Panc1 (cell line): ENCODE measurements around the gene VWF. TPM values are rescaled to one million over a fixed set of nuclear protein-coding genes. Genes with fewer than 3 reads are reported as not detected.

Experiments used
- ATAC-seq: fragments of 200-7000 bp; cut with Tn5 transposase; 2 replicates; pipeline ENCODE4 v1.9.1; 2020; ENCODE audit warnings: mild to moderate bottlenecking, moderate library complexity
- BruUV-seq: library from RNA; stranded (reverse); fragments of 400-500 nt; replicated peaks from 2 replicates; lab custom pipeline; 2021; lab: Mats Ljungman, UMichigan
- CTCF ChIA-PET: fragments of 300-600 bp; sonication (Branson Sonifier 250); formaldehyde crosslinking; loops from one replicate; lab custom pipeline; 2022; ENCODE audit warnings: antibody characterized with exemption; lab: Charles Lee
- POLR2A ChIA-PET: fragments of 300-600 bp; sonication (Branson Sonifier 250); formaldehyde crosslinking; loops from one replicate; lab custom pipeline; 2022; ENCODE audit warnings: antibody characterized with exemption; lab: Charles Lee
- DNase-seq: peaks from one replicate; pipeline ENCODE4 v3.0.0-alpha.2; 2010; ENCODE audit warnings: low read depth, low spot score
- H3K27ac ChIP-seq: 2 replicates; pipeline ENCODE4 v1.5.1; 2011; ENCODE audit warnings: mild to moderate bottlenecking, low read length, inconsistent platforms
- H3K27me3 ChIP-seq: fragments of 200-500 bp; sonication (Bioruptor generic); 2 replicates; pipeline ENCODE4 v1.6.0; 2014; ENCODE audit warnings: low read length, inconsistent platforms; ENCODE audit not compliant: control insufficient read depth, insufficient read depth
- H3K36me3 ChIP-seq: fragments of 200-500 bp; sonication (Bioruptor generic); 2 replicates; pipeline ENCODE4 v1.5.1; 2014; ENCODE audit warnings: inconsistent platforms, mild to moderate bottlenecking, low read length, moderate library complexity; ENCODE audit not compliant: control insufficient read depth, insufficient read depth
- H3K4me1 ChIP-seq: 2 replicates; pipeline ENCODE4 v1.5.1; 2011; ENCODE audit warnings: inconsistent platforms, mild to moderate bottlenecking, low read length, moderate library complexity; ENCODE audit not compliant: control insufficient read depth, insufficient read depth
- H3K4me3 ChIP-seq, 2 experiments: 2 replicates each; pipeline ENCODE4 v1.5.1; 2011 to 2012; ENCODE audit warnings: low read depth in 2 of 2, low read length in 2 of 2, mild to moderate bottlenecking in 2 of 2, inconsistent platforms in 1 of 2, moderate library complexity in 1 of 2
- H3K9me3 ChIP-seq: fragments of 200-500 bp; sonication (Bioruptor generic); 2 replicates; pipeline ENCODE4 v1.5.1; 2014; ENCODE audit warnings: low read depth, mild to moderate bottlenecking, inconsistent platforms, low read length, moderate library complexity; ENCODE audit not compliant: control insufficient read depth, insufficient read depth
- POLR2AphosphoS5 ChIP-seq: IDR thresholded peaks from 2 replicates; pipeline ENCODE4 v1.6.1; 2012; ENCODE audit warnings: mild to moderate bottlenecking, low read depth, low read length, moderate library complexity
- SIN3A ChIP-seq: IDR thresholded peaks from 2 replicates; pipeline ENCODE4 v1.6.1; 2012; ENCODE audit warnings: low read depth, mild to moderate bottlenecking, low read length, moderate library complexity, borderline replicate concordance; ENCODE audit not compliant: insufficient read depth
- TCF7L2 ChIP-seq: IDR thresholded peaks from 2 replicates; pipeline ENCODE4 v1.6.1; 2011; ENCODE audit warnings: mild to moderate bottlenecking, low read depth, low read length, inconsistent platforms
- in situ Hi-C: cut with HindIII; loops from 2 replicates; pipeline ENCODE4 v1.10.0; 2016; ENCODE audit warnings: low sequenced_read_pairs, low pct_unique_long_range_greater_than_20kb
- intact Hi-C: fragments of 100-400 bp; cut with micrococcal nuclease; formaldehyde crosslinking; loops from one replicate; pipeline ENCODE4 v1.10.0; 2022; ENCODE audit not compliant: unreplicated experiment
- total RNA-seq: library from RNA; stranded (reverse); gene quantifications from one replicate; pipeline ENCODE4 v1.2.1, GENCODE V29; 2021; ENCODE audit not compliant: unreplicated experiment
- TF ChIP-seq, protein P1 (sequence below), 2 experiments: IDR thresholded peaks; 2 replicates each; pipeline ENCODE4 v1.6.1; 2011 to 2012; ENCODE audit warnings: low read depth in 2 of 2, control low read depth in 1 of 2, low read length in 1 of 2, mild to moderate bottlenecking in 1 of 2, moderate library complexity in 1 of 2; ENCODE audit not compliant: insufficient read depth in 1 of 2
- TF ChIP-seq, protein P2 (sequence below): fragments of 450-650 bp; IDR thresholded peaks from 2 replicates; pipeline ENCODE4 v1.5.1; 2017; ENCODE audit warnings: mild to moderate bottlenecking

VWF gene
- total RNA-seq, 1 experiment from 2014 or later = 0.31 TPM

DNA sequence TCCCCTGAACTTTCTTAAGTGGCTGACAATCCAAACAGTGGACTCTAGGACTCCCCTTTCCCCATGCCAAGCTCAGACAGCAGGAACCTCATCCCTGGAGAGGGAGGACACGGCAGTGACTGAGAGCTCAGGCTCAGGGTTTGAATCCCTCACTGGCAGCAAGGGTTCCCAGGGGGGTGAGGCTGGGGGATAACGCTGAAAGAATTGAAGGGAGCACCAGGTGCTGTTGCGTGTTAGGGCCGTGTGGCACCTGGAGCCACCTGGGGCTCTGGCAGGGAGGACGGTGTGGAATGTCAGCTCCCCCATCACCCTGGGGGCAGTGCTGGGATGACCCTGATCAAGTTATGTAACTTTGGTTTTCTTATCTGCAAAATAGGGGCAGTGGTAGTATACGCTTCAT, 219.5 kb downstream of the VWF start:
- intact Hi-C loops (no loop called here), in situ Hi-C loops (no loop called here)
- ChIA-PET POLR2A (no interaction called here), CTCF (no interaction called here)
- Histone ChIP-seq H3K9me3 (no peaks in the 10 kb centered on the region), H3K27me3 (no peaks in the 10 kb centered on the region; the same call in 1 of the 2 replicates), H3K4me1 (no peaks in the 10 kb centered on the region), H3K36me3 (no peaks in the 10 kb centered on the region), H3K4me3 (no peak overlapping the region), H3K27ac (no peak overlapping the region)
- TF ChIP-seq, protein P1, sequence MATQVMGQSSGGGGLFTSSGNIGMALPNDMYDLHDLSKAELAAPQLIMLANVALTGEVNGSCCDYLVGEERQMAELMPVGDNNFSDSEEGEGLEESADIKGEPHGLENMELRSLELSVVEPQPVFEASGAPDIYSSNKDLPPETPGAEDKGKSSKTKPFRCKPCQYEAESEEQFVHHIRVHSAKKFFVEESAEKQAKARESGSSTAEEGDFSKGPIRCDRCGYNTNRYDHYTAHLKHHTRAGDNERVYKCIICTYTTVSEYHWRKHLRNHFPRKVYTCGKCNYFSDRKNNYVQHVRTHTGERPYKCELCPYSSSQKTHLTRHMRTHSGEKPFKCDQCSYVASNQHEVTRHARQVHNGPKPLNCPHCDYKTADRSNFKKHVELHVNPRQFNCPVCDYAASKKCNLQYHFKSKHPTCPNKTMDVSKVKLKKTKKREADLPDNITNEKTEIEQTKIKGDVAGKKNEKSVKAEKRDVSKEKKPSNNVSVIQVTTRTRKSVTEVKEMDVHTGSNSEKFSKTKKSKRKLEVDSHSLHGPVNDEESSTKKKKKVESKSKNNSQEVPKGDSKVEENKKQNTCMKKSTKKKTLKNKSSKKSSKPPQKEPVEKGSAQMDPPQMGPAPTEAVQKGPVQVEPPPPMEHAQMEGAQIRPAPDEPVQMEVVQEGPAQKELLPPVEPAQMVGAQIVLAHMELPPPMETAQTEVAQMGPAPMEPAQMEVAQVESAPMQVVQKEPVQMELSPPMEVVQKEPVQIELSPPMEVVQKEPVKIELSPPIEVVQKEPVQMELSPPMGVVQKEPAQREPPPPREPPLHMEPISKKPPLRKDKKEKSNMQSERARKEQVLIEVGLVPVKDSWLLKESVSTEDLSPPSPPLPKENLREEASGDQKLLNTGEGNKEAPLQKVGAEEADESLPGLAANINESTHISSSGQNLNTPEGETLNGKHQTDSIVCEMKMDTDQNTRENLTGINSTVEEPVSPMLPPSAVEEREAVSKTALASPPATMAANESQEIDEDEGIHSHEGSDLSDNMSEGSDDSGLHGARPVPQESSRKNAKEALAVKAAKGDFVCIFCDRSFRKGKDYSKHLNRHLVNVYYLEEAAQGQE (IDR thresholded peaks at IDR 0.05; ENCODE audit: insufficient read depth in 1 of 2, low read depth in 2 of 2, low read length in 1 of 2) = no peak
- TF ChIP-seq TCF7L2 = no peak
- TF ChIP-seq SIN3A = no peak
- no peak for TF ChIP-seq POLR2AphosphoS5
- TF ChIP-seq, protein P2, sequence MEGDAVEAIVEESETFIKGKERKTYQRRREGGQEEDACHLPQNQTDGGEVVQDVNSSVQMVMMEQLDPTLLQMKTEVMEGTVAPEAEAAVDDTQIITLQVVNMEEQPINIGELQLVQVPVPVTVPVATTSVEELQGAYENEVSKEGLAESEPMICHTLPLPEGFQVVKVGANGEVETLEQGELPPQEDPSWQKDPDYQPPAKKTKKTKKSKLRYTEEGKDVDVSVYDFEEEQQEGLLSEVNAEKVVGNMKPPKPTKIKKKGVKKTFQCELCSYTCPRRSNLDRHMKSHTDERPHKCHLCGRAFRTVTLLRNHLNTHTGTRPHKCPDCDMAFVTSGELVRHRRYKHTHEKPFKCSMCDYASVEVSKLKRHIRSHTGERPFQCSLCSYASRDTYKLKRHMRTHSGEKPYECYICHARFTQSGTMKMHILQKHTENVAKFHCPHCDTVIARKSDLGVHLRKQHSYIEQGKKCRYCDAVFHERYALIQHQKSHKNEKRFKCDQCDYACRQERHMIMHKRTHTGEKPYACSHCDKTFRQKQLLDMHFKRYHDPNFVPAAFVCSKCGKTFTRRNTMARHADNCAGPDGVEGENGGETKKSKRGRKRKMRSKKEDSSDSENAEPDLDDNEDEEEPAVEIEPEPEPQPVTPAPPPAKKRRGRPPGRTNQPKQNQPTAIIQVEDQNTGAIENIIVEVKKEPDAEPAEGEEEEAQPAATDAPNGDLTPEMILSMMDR = no peak
- DNase-seq (no peak), ATAC-seq (no peak)
- no TSS peak for BruUV-seq

DNA sequence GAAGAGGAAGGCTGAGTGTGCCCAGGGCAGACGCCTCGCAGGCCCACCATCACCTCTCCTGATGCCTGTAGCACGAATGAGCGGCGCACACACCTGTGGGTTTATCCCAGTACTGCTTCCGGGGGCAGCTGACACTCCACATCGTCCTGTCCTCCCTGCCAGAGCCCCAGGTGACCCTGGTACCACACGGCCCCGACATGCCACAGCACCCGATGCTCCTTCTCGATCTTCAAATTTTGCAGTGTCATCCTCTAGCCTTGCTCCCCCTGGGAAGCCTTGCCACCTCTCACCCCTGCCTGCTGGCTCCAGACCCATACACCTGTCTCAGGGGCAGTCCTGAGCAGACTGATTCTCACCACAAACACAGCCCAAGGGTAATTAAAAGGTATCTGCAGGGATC, 220.0 kb downstream of the VWF start:
- ChIA-PET POLR2A (no interaction called here), CTCF (no interaction called here)
- Histone ChIP-seq H3K4me1 (no peaks in the 10 kb centered on the region), H3K27ac (no peak overlapping the region), H3K4me3 (no peak overlapping the region), H3K27me3 (no peaks in the 10 kb centered on the region; the same call in 1 of the 2 replicates), H3K9me3 (no peaks in the 10 kb centered on the region), H3K36me3 (no peaks in the 10 kb centered on the region)
- DNase-seq (no peak), ATAC-seq (no peak)
- TF ChIP-seq, protein P2 = no peak
- TF ChIP-seq SIN3A = no peak
- TF ChIP-seq, protein P1 (IDR thresholded peaks at IDR 0.05; ENCODE audit: insufficient read depth in 1 of 2, low read depth in 2 of 2, low read length in 1 of 2) = no peak
- no peak for TF ChIP-seq POLR2AphosphoS5
- TF ChIP-seq TCF7L2 = no peak
- in situ Hi-C loops (no loop called here), intact Hi-C loops (no loop called here)
- no TSS peak for BruUV-seq
